Measurements from ENCODE around the gene CALHM3.

DNA sequence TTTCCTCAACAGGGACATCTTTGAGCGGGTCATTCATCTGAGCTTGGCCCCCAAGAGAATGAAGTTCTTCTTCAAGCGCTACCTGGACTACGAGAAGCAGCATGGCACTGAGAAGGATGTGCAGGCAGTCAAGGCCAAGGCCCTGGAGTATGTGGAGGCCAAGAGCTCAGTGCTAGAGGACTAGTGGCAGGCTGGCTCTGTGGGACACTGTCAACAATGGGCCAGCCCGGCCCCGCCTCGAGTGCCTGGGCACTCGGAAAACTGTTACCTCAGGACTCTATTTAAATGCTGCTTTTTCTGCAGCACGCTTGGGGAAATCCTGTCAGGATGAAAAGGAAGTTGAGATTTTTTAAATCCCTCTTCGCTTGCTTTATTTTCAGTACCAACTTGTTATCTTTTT lies 33.7 kb downstream of the CALHM3 start:
- TF ChIP-seq, protein P1, sequence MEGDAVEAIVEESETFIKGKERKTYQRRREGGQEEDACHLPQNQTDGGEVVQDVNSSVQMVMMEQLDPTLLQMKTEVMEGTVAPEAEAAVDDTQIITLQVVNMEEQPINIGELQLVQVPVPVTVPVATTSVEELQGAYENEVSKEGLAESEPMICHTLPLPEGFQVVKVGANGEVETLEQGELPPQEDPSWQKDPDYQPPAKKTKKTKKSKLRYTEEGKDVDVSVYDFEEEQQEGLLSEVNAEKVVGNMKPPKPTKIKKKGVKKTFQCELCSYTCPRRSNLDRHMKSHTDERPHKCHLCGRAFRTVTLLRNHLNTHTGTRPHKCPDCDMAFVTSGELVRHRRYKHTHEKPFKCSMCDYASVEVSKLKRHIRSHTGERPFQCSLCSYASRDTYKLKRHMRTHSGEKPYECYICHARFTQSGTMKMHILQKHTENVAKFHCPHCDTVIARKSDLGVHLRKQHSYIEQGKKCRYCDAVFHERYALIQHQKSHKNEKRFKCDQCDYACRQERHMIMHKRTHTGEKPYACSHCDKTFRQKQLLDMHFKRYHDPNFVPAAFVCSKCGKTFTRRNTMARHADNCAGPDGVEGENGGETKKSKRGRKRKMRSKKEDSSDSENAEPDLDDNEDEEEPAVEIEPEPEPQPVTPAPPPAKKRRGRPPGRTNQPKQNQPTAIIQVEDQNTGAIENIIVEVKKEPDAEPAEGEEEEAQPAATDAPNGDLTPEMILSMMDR (optimal IDR thresholded peaks at IDR 0.05 in 1 of 3, IDR thresholded peaks at IDR 0.05 in 1 of 3, conservative IDR thresholded peaks at IDR 0.05 in 1 of 3; ENCODE audit: extremely low read depth in 1 of 3, insufficient read depth in 2 of 3, low read length in 3 of 3) = no peak
- no peak for TF ChIP-seq EZH2 (IDR thresholded peaks at IDR 0.05; ENCODE audit: low read length)
